H1 (cell line): Measurements from ENCODE around the gene SERP1.

Experiments used
- SP1 ChIP-seq: IDR thresholded peaks from 2 replicates; pipeline ENCODE4 v1.6.1; 2011; ENCODE audit warnings: low read depth, low read length
- TF ChIP-seq, protein P1 (sequence below), 3 experiments: IDR thresholded peaks; 1 replicate in 2 of 3; 2 replicates in 1 of 3; pipeline versions ENCODE4 v1.5.1 to v1.6.1; 2011; ENCODE audit warnings: low read length in 3 of 3, mild to moderate bottlenecking in 3 of 3, inconsistent platforms in 2 of 3, low read depth in 1 of 3, moderate library complexity in 1 of 3; ENCODE audit not compliant: insufficient read depth in 1 of 3; ENCODE audit errors: control extremely low read depth in 1 of 3

DNA sequence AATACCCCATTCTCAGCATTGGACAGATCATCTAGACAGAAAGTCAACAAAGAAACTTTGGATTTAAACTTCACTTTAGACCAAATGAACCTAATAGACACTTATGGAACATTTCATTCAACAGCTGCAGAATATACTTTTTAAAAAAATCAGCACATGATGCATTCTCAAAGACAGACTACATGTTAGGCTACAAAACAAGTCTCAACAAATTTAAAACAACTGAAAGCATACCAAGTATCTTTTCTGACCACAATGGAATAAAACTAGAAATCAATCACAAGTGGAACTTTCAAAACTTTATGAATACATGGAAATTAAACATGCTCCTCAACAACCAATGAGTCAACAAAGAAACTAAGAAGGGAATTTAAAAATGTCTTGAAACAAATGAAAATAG is 37.9 kb downstream of the SERP1 start:
- TF ChIP-seq, protein P1, sequence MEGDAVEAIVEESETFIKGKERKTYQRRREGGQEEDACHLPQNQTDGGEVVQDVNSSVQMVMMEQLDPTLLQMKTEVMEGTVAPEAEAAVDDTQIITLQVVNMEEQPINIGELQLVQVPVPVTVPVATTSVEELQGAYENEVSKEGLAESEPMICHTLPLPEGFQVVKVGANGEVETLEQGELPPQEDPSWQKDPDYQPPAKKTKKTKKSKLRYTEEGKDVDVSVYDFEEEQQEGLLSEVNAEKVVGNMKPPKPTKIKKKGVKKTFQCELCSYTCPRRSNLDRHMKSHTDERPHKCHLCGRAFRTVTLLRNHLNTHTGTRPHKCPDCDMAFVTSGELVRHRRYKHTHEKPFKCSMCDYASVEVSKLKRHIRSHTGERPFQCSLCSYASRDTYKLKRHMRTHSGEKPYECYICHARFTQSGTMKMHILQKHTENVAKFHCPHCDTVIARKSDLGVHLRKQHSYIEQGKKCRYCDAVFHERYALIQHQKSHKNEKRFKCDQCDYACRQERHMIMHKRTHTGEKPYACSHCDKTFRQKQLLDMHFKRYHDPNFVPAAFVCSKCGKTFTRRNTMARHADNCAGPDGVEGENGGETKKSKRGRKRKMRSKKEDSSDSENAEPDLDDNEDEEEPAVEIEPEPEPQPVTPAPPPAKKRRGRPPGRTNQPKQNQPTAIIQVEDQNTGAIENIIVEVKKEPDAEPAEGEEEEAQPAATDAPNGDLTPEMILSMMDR (IDR thresholded peaks at IDR 0.05; ENCODE audit: control extremely low read depth in 1 of 3, insufficient read depth in 1 of 3, low read depth in 1 of 3, low read length in 3 of 3): no peak
- TF ChIP-seq SP1: no peak
